K562 (cell line): Measurements from ENCODE around the gene HSPB3. TPM values are rescaled to one million over a fixed set of nuclear protein-coding genes. Genes with fewer than 3 reads are reported as not detected.

Source experiments
- CHD7 ChIP-seq: fragments of 200-600 bp; sonication (generic); IDR thresholded peaks from one replicate; pipeline ENCODE4 v1.6.1; 2012; ENCODE audit warnings: mild to moderate bottlenecking, low read depth, low read length, inconsistent platforms
- CSDE1 ChIP-seq, 2 experiments: fragments of 450-650 bp; IDR thresholded peaks; 2 replicates each; pipeline ENCODE4 v1.6.1; 2016; ENCODE audit warnings: mild to moderate bottlenecking in 1 of 2
- HDAC8 ChIP-seq: fragments of 450-650 bp; IDR thresholded peaks from 2 replicates; pipeline ENCODE4 v1.6.1; 2016; ENCODE audit warnings: mild to moderate bottlenecking, missing genetic modification characterization, moderate library complexity, missing compliant biosample characterization
- NKRF ChIP-seq: fragments of 450-650 bp; IDR thresholded peaks from 2 replicates; pipeline ENCODE4 v1.6.1; 2016; ENCODE audit warnings: borderline replicate concordance
- PATZ1 ChIP-seq: fragments of 250-450 bp; sonication (Bioruptor Pico); IDR thresholded peaks from 2 replicates; pipeline ENCODE4 v1.5.0; 2020; ENCODE audit warnings: mild to moderate bottlenecking, borderline replicate concordance
- SAFB ChIP-seq: fragments of 200-400 bp; formaldehyde crosslinking; IDR thresholded peaks from 2 replicates; pipeline ENCODE4 v1.6.1; 2017; ENCODE audit warnings: low read depth, low read length, borderline replicate concordance
- polyA plus RNA-seq, 8 experiments: library from polyadenylated mRNA; depleted of rRNA in 4 of 8; stranded (reverse) in 5 of 8; unstranded in 3 of 8; fragments of >200 nt; fragmentation: Nextera tagmentation in 2 of 8; fragmentation: Illumina TruSeq in 1 of 8; extraction: Ambion mirVana in 2 of 8; extraction: Trizol in 1 of 8; gene quantifications; 2 replicates each; pipeline versions ENCODE4 v1.2.1 to v1.2.3, GENCODE V29; 2011 to 2014; ENCODE audit warnings: inconsistent platforms in 1 of 8, missing spikeins in 1 of 8
- total RNA-seq, 7 experiments: library from RNA; depleted of rRNA in 6 of 7; stranded (reverse); fragments of >200 nt in 6 of 7; fragmentation: Illumina TruSeq in 2 of 7; extraction: Trizol in 2 of 7; gene quantifications; 2 replicates each; pipeline versions ENCODE4 v1.2.1 to v1.2.3, GENCODE V29; 2011 to 2021; ENCODE audit warnings: low replicate concordance in 1 of 7

Gene HSPB3
- total and polyA plus RNA-seq, 9 of the 15 experiments (the other 6 are each of a cell fraction or from before 2014, with no cell fraction given) = 2.4 to 6.3 (median 3.4) TPM

- TF ChIP-seq CHD7 (no peak), PATZ1 (CRISPR knock-in tag) (no peak), SAFB (no peak), CSDE1 (IDR thresholded peaks at IDR 0.05) (no peak), HDAC8 (tag) (no peak), NKRF (no peak)
These were observed 29.3 kb upstream of the HSPB3 start (continued) for GRCh38 chr5:54426209-54426608.
